Fibroblast of the conjunctiva (primary cell): ENCODE results near the gene CIROP.

Experiments
- DNase-seq: peaks from one replicate; pipeline ENCODE4 v3.0.0-alpha.2; 2010; ENCODE audit warnings: low read depth

The CIROP gene

GRCh38 chr14:23129759-23130316 is 25.0 kb upstream of the CIROP start:
- DNase-seq = no peak

- DNase-seq = no peak
Measured at GRCh38 chr14:23128969-23129758, 24.4 kb upstream of the CIROP start.

GRCh38 chr14:23127861-23128260 is 23.1 kb upstream of the CIROP start:
- no peak for DNase-seq

- DNase-seq = no peak
Measured at GRCh38 chr14:23126548-23127278, 21.9 kb upstream of the CIROP start.

GRCh38 chr14:23125933-23126524 is 21.2 kb upstream of the CIROP start:
- no peak for DNase-seq

- no peak for DNase-seq
Measured at GRCh38 chr14:23125011-23125410, 20.2 kb upstream of the CIROP start.

GRCh38 chr14:23124337-23124954 is 19.7 kb upstream of the CIROP start:
- no peak for DNase-seq

- DNase-seq = no peak
Measured at GRCh38 chr14:23123419-23123818, 18.6 kb upstream of the CIROP start.

- no peak for DNase-seq
Measured at GRCh38 chr14:23122086-23122485, 17.3 kb upstream of the CIROP start.

- DNase-seq = no peak
Measured at GRCh38 chr14:23121361-23121771, 16.6 kb upstream of the CIROP start.

- DNase-seq = peak; percentile 73
Measured at GRCh38 chr14:23120541-23121251, 15.9 kb upstream of the CIROP start.

GRCh38 chr14:23119363-23120327 is 14.9 kb upstream of the CIROP start:
- no peak for DNase-seq

- DNase-seq = no peak
Measured at GRCh38 chr14:23118506-23119362, 13.9 kb upstream of the CIROP start, which contains the start of gene CEBPE. TSS of gene CEBPE (minus strand) at chr14:23119255. CDS start at chr14:23119091, 164 bp downstream.

- no peak for DNase-seq
Measured at GRCh38 chr14:23117371-23118020, 12.7 kb upstream of the CIROP start.

GRCh38 chr14:23115918-23116317 is 11.1 kb upstream of the CIROP start:
- DNase-seq = no peak

- DNase-seq = peak; percentile 71
Measured at GRCh38 chr14:23115039-23115731, 10.4 kb upstream of the CIROP start.

- no peak for DNase-seq
Measured at GRCh38 chr14:23114669-23115038, 9.9 kb upstream of the CIROP start.

GRCh38 chr14:23114120-23114458 is 9.3 kb upstream of the CIROP start:
- no peak for DNase-seq
